BLaER1 treated with 17β-estradiol and CSF1 and Interleukin-3, amounts not matched to agents 10 nM and 100 nM (cell line): ENCODE data around the gene HSD17B7.

Experiments
- H3K27ac ChIP-seq, 11 experiments: shearing (Covaris generic); formaldehyde crosslinking; 2 replicates each; pipeline ENCODE4 v1.8.1; 2022
- H3K27me3 ChIP-seq, 11 experiments: shearing (Covaris generic); formaldehyde crosslinking; 2 replicates each; pipeline ENCODE4 v1.8.1; 2022
- H3K36me3 ChIP-seq, 11 experiments: shearing (Covaris generic); formaldehyde crosslinking; 2 replicates each; pipeline ENCODE4 v1.8.1; 2022
- H3K4me1 ChIP-seq, 10 experiments: shearing (Covaris generic); formaldehyde crosslinking; 2 replicates each; pipeline ENCODE4 v1.8.1; 2022
- H3K4me2 ChIP-seq, 11 experiments: shearing (Covaris generic); formaldehyde crosslinking; 2 replicates each; pipeline ENCODE4 v1.8.1; 2022
- H3K4me3 ChIP-seq, 10 experiments: shearing (Covaris generic); formaldehyde crosslinking; 2 replicates each; pipeline ENCODE4 v1.8.1; 2022
- H3K9ac ChIP-seq, 11 experiments: shearing (Covaris generic); formaldehyde crosslinking; 2 replicates each; pipeline ENCODE4 v1.8.1; 2022
- H3K9me3 ChIP-seq, 11 experiments: shearing (Covaris generic); formaldehyde crosslinking; replicated peaks in 1 of 11; 2 replicates each; pipeline ENCODE4 v1.8.1; 2022
- H4K20me1 ChIP-seq, 11 experiments: shearing (Covaris generic); formaldehyde crosslinking; 2 replicates each; pipeline ENCODE4 v1.8.1; 2022
- Cebpa-rat ChIP-seq, 11 experiments: shearing (Covaris generic); IDR thresholded peaks; 2 replicates each; pipeline ENCODE4 v1.8.1; 2022

Gene HSD17B7

DNA sequence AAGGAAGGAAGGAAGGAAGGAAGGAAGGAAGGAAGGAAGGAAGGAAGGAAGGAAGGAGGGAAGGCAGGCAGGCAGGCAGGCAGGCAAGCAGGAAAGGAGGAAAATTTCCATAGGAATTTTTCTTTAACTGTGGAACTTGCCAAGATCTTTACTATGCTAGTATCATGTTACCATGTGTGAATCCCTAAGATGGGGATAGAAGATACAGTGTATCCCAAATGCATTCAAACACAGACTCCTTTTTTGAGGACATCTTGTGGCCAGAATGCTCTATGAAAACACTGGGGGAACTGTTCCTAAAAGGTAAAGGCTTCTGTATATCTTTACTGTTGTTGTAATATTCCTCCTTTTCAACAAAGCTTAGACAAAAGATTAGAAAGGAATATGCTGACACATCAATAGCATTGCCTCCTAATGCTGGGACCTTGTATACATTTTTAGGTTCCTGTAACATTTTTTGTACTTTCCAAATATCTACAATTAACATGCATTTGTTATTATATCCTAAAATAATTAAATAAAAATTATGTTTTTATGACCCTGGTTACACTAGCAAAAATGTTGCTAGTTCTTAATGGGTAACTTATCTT, 49.8 kb downstream of the HSD17B7 start:
- no peak for TF ChIP-seq Cebpa-rat (IDR thresholded peaks at IDR 0.05)
- H3K4me1 ChIP-seq, result peaks cover 0 to 3% (median 0%) of the 10 kb centered on the region in 10 experiments; a peak in 2 of 20 replicates
- H3K36me3 ChIP-seq, result no peaks in the 10 kb centered on the region
- H3K4me2 ChIP-seq, result no peak overlapping the region
- H3K9ac ChIP-seq, result no peak overlapping the region
- H3K4me3 ChIP-seq, result no peak overlapping the region
- no peaks in the 10 kb centered on the region for H3K27me3 ChIP-seq
- no peaks in the 10 kb centered on the region for H4K20me1 ChIP-seq
- H3K9me3 ChIP-seq, result peaks cover 11 to 28% (median 20%) of the 10 kb centered on the region in 11 experiments
- H3K27ac ChIP-seq, result no peak overlapping the region

DNA sequence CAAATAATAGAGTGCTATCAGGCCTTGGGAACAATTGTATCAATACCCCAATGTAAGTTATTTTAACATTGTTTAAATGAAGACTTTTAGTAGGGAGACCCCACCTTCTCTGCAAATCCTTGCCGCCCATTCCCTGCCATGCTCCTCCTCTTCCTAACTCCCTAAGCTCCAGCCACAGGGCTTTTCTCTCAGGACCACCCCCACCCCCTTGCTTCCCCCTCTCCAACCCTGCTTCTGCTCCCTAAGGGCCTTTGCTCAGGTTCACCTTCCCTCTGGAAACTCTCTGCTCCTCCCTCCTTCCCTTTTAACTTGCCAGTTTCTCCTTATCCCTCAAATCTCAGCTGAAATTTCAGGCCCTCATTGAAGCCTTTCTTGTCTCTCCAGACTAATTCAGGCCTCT, 53.7 kb downstream of the HSD17B7 start:
- Histone ChIP-seq H3K4me3 (no peak overlapping the region), H3K9ac (no peak overlapping the region), H3K27ac (no peak overlapping the region), H3K27me3 (no peaks in the 10 kb centered on the region), H3K9me3 (peaks cover 0 to 11% (median 7%) of the 10 kb centered on the region in 11 experiments; a peak in 20 of 22 replicates), H3K36me3 (no peaks in the 10 kb centered on the region), H4K20me1 (no peaks in the 10 kb centered on the region), H3K4me2 (no peak overlapping the region), H3K4me1 (no peaks in the 10 kb centered on the region)
- no peak for TF ChIP-seq Cebpa-rat (IDR thresholded peaks at IDR 0.05)

DNA sequence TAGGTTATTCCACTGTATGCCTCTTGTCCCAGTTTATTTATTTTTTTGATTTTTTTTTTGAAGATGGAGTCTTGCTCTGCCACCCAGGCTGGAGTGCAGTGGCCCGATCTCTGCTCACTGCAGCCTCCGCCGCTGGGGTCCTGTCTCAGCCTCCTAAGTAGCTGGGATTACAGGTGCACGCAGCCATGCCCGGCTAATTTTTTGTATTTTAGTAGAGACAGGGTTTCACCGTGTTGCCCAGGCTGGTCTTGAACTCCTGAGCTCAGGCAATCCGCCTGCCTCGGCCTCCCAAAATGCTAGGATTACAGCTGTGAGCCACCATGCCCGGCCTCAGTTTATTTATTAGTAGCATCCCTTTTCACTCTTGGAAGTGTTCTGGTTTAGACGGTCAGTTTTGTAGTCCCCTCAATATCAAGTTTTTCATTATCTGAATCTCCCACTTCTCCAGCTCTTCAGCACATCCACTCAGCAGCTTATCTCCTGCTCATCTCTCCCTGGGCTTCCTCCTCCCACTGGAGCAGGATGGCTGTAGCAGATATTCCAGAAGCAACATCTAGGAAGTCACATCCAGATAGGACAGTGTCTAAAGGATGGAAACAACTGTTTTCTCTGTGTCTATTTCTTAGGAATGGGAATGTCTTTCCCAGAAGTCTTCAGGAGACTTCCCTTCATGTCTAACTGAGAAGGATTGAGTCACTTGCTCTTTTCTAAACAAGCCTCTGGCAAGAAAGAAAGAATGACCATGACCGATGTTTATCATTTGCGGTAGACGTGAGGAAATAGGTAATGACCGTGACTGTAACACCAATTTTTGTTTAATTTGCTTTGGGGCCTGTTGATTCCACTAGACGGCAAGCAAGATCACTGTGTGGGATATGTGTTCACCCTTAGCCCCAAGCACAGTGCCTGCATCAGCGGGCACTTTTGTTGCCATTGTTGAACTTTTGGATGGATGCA, 56.0 kb downstream of the HSD17B7 start:
- H4K20me1 ChIP-seq, result no peaks in the 10 kb centered on the region
- H3K27me3 ChIP-seq, result no peaks in the 10 kb centered on the region
- H3K9me3 ChIP-seq, result no peaks in the 10 kb centered on the region
- no peaks in the 10 kb centered on the region for H3K36me3 ChIP-seq
- no peaks in the 10 kb centered on the region for H3K4me1 ChIP-seq
- TF ChIP-seq Cebpa-rat (IDR thresholded peaks at IDR 0.05), result no peak
- H3K9ac ChIP-seq, result no peak overlapping the region
- H3K4me2 ChIP-seq, result no peak overlapping the region
- H3K4me3 ChIP-seq, result no peak overlapping the region
- H3K27ac ChIP-seq, result no peak overlapping the region

DNA sequence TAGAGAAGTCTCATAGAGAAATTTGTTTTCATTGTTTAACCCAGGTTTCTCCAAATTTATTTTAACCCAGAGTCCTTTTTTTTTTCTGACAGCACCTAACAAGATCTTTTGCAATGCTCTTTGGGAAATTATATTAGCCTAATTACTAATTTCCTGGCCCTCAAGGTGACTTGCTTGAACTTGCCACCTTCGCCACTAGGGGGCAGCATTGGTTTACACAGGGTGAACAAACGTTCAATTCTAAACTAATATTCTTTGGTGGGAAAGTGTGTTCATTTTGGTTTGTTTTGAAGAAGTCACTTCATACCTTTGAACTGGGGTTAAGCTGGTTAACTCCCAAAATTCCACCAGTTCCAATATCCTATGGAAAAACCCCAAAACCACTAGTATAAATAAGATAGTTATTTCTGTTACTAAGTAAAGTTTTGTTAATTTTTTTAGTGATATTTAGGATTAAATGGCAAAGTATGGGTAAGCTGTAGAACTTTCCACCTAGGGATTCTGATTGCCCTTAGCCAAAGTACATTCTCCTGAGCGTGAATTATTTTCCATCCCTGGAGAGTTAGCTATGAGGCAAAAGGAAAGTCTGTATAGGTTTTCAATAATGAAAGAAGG, 57.4 kb downstream of the HSD17B7 start:
- Histone ChIP-seq H3K27me3 (no peaks in the 10 kb centered on the region), H3K36me3 (no peaks in the 10 kb centered on the region), H3K4me2 (no peak overlapping the region), H3K9me3 (no peaks in the 10 kb centered on the region), H3K4me3 (no peak overlapping the region), H3K27ac (no peak overlapping the region), H3K4me1 (no peaks in the 10 kb centered on the region), H4K20me1 (no peaks in the 10 kb centered on the region), H3K9ac (no peak overlapping the region)
- TF ChIP-seq Cebpa-rat (IDR thresholded peaks at IDR 0.05), result no peak

DNA sequence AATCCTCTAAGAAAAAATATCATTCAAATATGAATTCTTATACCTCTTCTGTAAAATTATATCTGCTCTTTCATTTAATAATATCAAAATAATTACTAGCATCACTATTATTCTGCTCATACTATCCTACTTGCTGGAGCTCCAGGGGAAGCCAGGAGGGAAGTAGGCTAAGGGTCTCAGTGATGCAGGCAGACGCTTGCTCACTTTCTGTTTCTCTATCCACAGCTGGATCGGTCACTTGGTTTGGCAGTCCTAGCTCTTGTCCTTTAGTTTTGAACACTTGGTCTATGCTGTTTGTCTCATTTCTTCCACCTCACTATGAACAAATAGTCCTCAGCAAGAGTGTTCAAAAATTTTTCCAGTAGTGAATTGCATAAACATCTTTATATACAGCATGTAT, 59.2 kb downstream of the HSD17B7 start:
- Histone ChIP-seq H3K27me3 (no peaks in the 10 kb centered on the region), H4K20me1 (no peaks in the 10 kb centered on the region), H3K9me3 (no peaks in the 10 kb centered on the region), H3K36me3 (no peaks in the 10 kb centered on the region), H3K4me1 (no peaks in the 10 kb centered on the region), H3K4me2 (no peak overlapping the region), H3K27ac (no peak overlapping the region), H3K4me3 (no peak overlapping the region), H3K9ac (no peak overlapping the region)
- no peak for TF ChIP-seq Cebpa-rat (IDR thresholded peaks at IDR 0.05)

DNA sequence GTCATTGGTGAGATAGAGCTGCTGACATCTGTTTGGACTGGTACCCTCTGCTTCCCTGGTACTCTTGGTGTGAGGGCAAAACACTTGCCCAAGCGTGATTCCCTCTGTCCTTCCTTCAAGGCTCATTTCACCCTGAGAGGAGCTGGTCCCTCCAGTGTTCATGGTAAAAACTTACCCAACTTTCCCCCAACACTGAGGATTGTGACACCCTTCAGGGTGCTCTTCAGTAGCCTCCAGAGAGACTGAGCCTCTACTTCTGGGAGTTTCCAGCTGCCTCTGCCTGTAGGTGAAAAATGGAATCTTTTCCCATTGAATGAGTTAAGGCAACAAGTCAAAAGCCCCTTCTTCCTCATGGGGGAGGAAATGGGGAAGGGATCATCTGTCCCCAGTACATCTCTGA, 60.8 kb downstream of the HSD17B7 start:
- TF ChIP-seq Cebpa-rat (IDR thresholded peaks at IDR 0.05), result no peak
- Histone ChIP-seq H3K4me2 (no peak overlapping the region), H3K4me1 (no peaks in the 10 kb centered on the region), H3K9me3 (no peaks in the 10 kb centered on the region), H3K27ac (no peak overlapping the region), H3K27me3 (no peaks in the 10 kb centered on the region), H4K20me1 (no peaks in the 10 kb centered on the region), H3K9ac (no peak overlapping the region), H3K4me3 (no peak overlapping the region), H3K36me3 (no peaks in the 10 kb centered on the region)

DNA sequence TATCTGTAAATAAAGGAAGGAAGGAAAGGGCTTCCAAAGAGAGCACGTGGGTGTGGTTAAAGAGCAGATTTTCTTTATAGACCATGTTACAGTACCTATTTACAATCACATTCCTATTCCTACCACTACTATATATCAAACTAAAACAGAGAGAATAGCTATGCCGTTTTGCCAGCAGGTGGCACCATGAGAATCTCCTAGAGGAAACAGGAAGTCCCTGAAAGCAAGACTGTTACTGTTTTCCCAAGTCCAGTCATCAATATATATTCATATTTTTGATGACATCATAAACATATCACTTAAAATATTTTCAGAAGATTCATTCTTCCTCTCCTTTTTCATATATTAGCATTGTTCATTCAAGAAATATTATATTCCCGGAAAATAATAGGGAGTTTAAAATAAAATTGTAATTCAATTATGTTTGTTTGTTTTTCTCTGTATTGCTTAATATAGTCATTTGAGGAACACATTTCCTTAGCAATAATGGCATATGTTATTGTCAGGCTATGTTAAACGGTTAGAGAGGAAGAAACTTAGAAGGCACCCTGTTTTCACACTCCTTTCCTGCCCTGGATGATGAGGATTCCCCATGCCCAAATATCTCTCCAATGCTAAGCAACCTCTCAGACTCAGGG, 63.9 kb downstream of the HSD17B7 start:
- Histone ChIP-seq H3K36me3 (no peaks in the 10 kb centered on the region), H3K9ac (no peak overlapping the region), H3K27ac (no peak overlapping the region), H3K4me1 (no peaks in the 10 kb centered on the region), H3K27me3 (no peaks in the 10 kb centered on the region), H3K4me2 (no peak overlapping the region), H3K4me3 (no peak overlapping the region), H3K9me3 (no peaks in the 10 kb centered on the region), H4K20me1 (no peaks in the 10 kb centered on the region)
- TF ChIP-seq Cebpa-rat (IDR thresholded peaks at IDR 0.05), result no peak

DNA sequence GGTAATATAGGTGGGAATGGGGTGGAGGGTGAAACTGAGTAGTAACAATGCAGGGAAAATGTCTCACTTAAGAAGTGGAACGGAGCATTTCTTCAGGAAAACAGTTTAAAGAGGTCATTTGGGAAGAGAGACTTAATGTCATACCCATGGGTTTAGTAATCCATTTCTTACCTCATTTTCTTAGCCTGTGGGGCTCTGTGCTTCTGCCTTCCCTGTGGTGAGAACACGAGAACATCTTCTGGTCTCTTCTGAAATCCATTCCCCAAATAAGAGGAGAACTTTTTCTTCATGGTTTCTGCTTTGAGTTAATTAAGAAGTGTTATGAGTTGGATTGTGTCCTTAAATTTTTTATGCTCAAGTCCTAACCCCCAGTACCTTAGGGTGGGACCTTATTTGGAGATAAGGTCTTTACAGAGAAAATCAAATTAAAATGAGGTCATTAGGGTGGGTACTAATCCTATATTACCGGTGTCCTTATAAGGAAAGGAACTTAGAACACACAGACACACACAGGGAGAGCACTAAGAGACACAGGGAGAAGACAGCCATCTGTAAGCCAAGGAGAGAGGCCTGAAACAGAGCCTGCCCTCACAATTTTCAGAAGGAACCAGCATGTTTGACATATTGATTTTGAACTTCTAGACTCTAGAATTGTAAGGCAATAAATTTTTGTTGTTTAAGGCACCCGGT, 65.1 kb downstream of the HSD17B7 start:
- Histone ChIP-seq H4K20me1 (no peaks in the 10 kb centered on the region), H3K36me3 (no peaks in the 10 kb centered on the region), H3K4me3 (no peak overlapping the region), H3K27ac (no peak overlapping the region), H3K4me1 (no peaks in the 10 kb centered on the region), H3K9me3 (no peaks in the 10 kb centered on the region), H3K4me2 (no peak overlapping the region), H3K9ac (no peak overlapping the region), H3K27me3 (no peaks in the 10 kb centered on the region)
- TF ChIP-seq Cebpa-rat (IDR thresholded peaks at IDR 0.05), result no peak

DNA sequence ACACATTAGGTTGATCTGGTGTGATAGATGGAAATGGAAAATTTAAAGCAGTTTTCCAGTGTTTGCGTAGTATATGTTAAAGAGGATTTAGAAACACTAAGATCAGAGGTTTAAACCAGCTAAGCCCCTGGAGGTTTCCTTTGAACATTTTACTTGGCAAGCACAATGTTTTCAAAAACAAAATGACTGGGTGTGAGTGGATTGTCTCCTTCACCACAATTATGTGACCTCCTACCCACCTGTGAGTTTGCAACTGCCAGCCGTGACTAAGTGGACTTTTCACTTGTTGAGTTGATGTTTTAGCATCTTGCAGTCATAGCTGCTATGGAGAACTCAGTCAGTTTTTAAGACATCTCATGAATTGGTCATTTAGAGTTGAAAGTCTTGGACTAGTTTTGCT, 65.8 kb downstream of the HSD17B7 start:
- H3K4me3 ChIP-seq, result no peak overlapping the region
- no peaks in the 10 kb centered on the region for H3K9me3 ChIP-seq
- no peak overlapping the region for H3K9ac ChIP-seq
- H3K27me3 ChIP-seq, result no peaks in the 10 kb centered on the region
- TF ChIP-seq Cebpa-rat (IDR thresholded peaks at IDR 0.05), result no peak
- no peak overlapping the region for H3K27ac ChIP-seq
- no peaks in the 10 kb centered on the region for H3K36me3 ChIP-seq
- H3K4me1 ChIP-seq, result no peaks in the 10 kb centered on the region
- no peaks in the 10 kb centered on the region for H4K20me1 ChIP-seq
- no peak overlapping the region for H3K4me2 ChIP-seq
